SK-N-SH (cell line): ENCODE data around the gene GPR3. TPM values are rescaled to one million over a fixed set of nuclear protein-coding genes. Genes with fewer than 3 reads are reported as not detected.

Source experiments
- CTCF ChIA-PET: fragments of 300-600, 350-600 bp; formaldehyde crosslinking; extraction: SDS; loops from one replicate; lab custom pipeline; 2021; lab: Yijun Ruan, JAX
- POLR2A ChIA-PET: fragments of 350-600 bp; sonication (Branson Sonifier 250); formaldehyde crosslinking; extraction: SDS; loops from one replicate; lab custom pipeline; 2020; ENCODE audit warnings: antibody characterized with exemption, inconsistent platforms; lab: Yijun Ruan, JAX
- DNase-seq: peaks from one replicate; pipeline ENCODE4 v3.0.0; 2012
- H2AFZ ChIP-seq: fragments of 200-600 bp; sonication (generic); 2 replicates; pipeline ENCODE4 v1.8.1; 2016; ENCODE audit warnings: antibody characterized with exemption, mild to moderate bottlenecking, low read depth
- H3F3A ChIP-seq: fragments of 200-600 bp; sonication (generic); replicated peaks from 2 replicates; pipeline ENCODE3; 2016; ENCODE audit warnings: antibody characterized with exemption, mild to moderate bottlenecking; ENCODE audit not compliant: insufficient read depth
- H3K27ac ChIP-seq, 2 experiments: fragments of 200-500 bp in 1 of 2; fragments of 200-600 bp in 1 of 2; sonication (Bioruptor generic) in 1 of 2; sonication (generic), shearing (Covaris generic) in 1 of 2; 2 replicates each; pipeline versions ENCODE4 v1.5.1 to v1.6.1; 2014 to 2016; ENCODE audit warnings: low read depth in 2 of 2, inconsistent platforms in 1 of 2, low read length in 1 of 2, mild to moderate bottlenecking in 1 of 2, mixed read lengths in 1 of 2
- H3K27me3 ChIP-seq: fragments of 200-600 bp; sonication (generic), shearing (Covaris generic); 2 replicates; pipeline ENCODE4 v1.6.1; 2016; ENCODE audit warnings: mixed run types; ENCODE audit not compliant: insufficient read depth
- H3K36me3 ChIP-seq, 2 experiments: fragments of 200-500 bp in 1 of 2; fragments of 200-600 bp in 1 of 2; sonication (Bioruptor generic) in 1 of 2; sonication (generic) in 1 of 2; replicated peaks in 1 of 2; 2 replicates each; pipeline versions ENCODE3 to v1.5.1; 2014 to 2016; ENCODE audit warnings: low read length in 1 of 2, mild to moderate bottlenecking in 1 of 2; ENCODE audit not compliant: insufficient read depth in 2 of 2, control insufficient read depth in 1 of 2
- H3K4me1 ChIP-seq, 2 experiments: fragments of 200-500 bp in 1 of 2; fragments of 200-600 bp in 1 of 2; sonication (Bioruptor generic) in 1 of 2; sonication (generic), shearing (Covaris generic) in 1 of 2; 2 replicates each; pipeline versions ENCODE4 v1.5.1 to v1.6.1; 2014 to 2016; ENCODE audit warnings: low read depth in 1 of 2, low read length in 1 of 2, mixed run types in 1 of 2; ENCODE audit not compliant: insufficient read depth in 2 of 2, control insufficient read depth in 1 of 2
- H3K4me2 ChIP-seq: fragments of 200-600 bp; sonication (generic), shearing (Covaris generic); 2 replicates; pipeline ENCODE4 v1.6.1; 2017; ENCODE audit warnings: mixed run types
- H3K4me3 ChIP-seq, 2 experiments: fragments of 200-500 bp in 1 of 2; fragments of 200-600 bp in 1 of 2; sonication (Bioruptor generic) in 1 of 2; sonication (generic), shearing (Covaris generic) in 1 of 2; 2 replicates each; pipeline versions ENCODE4 v1.5.1 to v1.8.1; 2014 to 2016; ENCODE audit warnings: low read depth in 2 of 2, inconsistent platforms in 1 of 2, low read length in 1 of 2, mild to moderate bottlenecking in 1 of 2, mixed read lengths in 1 of 2, moderate library complexity in 1 of 2
- H3K79me2 ChIP-seq: fragments of 200-600 bp; sonication (generic); 2 replicates; pipeline ENCODE4 v1.8.1; 2017; ENCODE audit warnings: mild to moderate bottlenecking; ENCODE audit not compliant: insufficient read depth
- H3K9ac ChIP-seq: fragments of 200-600 bp; sonication (generic); 2 replicates; pipeline ENCODE4 v1.6.1; 2017; ENCODE audit warnings: mixed run types
- H3K9me2 ChIP-seq: fragments of 200-600 bp; sonication (generic); 2 replicates; pipeline ENCODE4 v1.6.1; 2017; ENCODE audit warnings: mixed run types
- H3K9me3 ChIP-seq: fragments of 200-600 bp; sonication (generic); 2 replicates; pipeline ENCODE4 v1.6.1; 2017; ENCODE audit warnings: mixed run types, mild to moderate bottlenecking, moderate library complexity
- H4K20me1 ChIP-seq: fragments of 200-600 bp; sonication (generic); 2 replicates; pipeline ENCODE4 v1.6.1; 2017; ENCODE audit warnings: mild to moderate bottlenecking, mixed run types; ENCODE audit not compliant: insufficient read depth
- CTCF ChIP-seq: fragments of 200-600 bp; sonication (generic); IDR thresholded peaks from 2 replicates; pipeline ENCODE4 v1.6.1; 2017; ENCODE audit warnings: antibody characterized with exemption, mild to moderate bottlenecking, moderate library complexity
- FOSL2 ChIP-seq: IDR thresholded peaks from 2 replicates; pipeline ENCODE4 v1.4.0; 2012; ENCODE audit warnings: low read depth, mild to moderate bottlenecking, moderate library complexity, borderline replicate concordance
- GABPA ChIP-seq: IDR thresholded peaks from 2 replicates; pipeline ENCODE4 v1.4.0; 2012; ENCODE audit warnings: low read depth, mild to moderate bottlenecking
- IRF3 ChIP-seq: fragments of 150-350 bp; IDR thresholded peaks from 2 replicates; pipeline ENCODE4 v1.6.1; 2016; ENCODE audit warnings: mild to moderate bottlenecking, low read depth, low read length
- JUND ChIP-seq: IDR thresholded peaks from 2 replicates; pipeline ENCODE4 v1.4.0; 2012
- MAX ChIP-seq: IDR thresholded peaks from 2 replicates; pipeline ENCODE4 v1.4.0; 2012; ENCODE audit warnings: low read depth
- NFIC ChIP-seq: IDR thresholded peaks from 2 replicates; pipeline ENCODE4 v1.4.0; 2012; ENCODE audit warnings: borderline replicate concordance
- NRF1 ChIP-seq: IDR thresholded peaks from 2 replicates; pipeline ENCODE4 v1.6.1; 2012; ENCODE audit warnings: low read depth, mild to moderate bottlenecking, low read length
- PBX3 ChIP-seq: IDR thresholded peaks from 2 replicates; pipeline ENCODE4; 2012
- RAD21 ChIP-seq: IDR thresholded peaks from 2 replicates; pipeline ENCODE4 v1.6.1; 2012; ENCODE audit warnings: mild to moderate bottlenecking, low read length
- RCOR1 ChIP-seq: fragments of 150-350 bp; IDR thresholded peaks from 2 replicates; pipeline ENCODE4 v1.6.1; 2017; ENCODE audit warnings: antibody characterized with exemption, low read length
- RFX5 ChIP-seq: IDR thresholded peaks from 2 replicates; pipeline ENCODE4 v1.6.1; 2012; ENCODE audit warnings: mild to moderate bottlenecking, improper control_type of control experiment, low read length
- RXRA ChIP-seq: IDR thresholded peaks from 2 replicates; pipeline ENCODE4 v1.4.0; 2012; ENCODE audit warnings: low read depth, mild to moderate bottlenecking, borderline replicate concordance
- SIN3A ChIP-seq: IDR thresholded peaks from 2 replicates; pipeline ENCODE4 v1.6.1; 2012; ENCODE audit warnings: low read depth, mild to moderate bottlenecking, low read length, moderate library complexity, borderline replicate concordance
- SMC3 ChIP-seq: IDR thresholded peaks from 2 replicates; pipeline ENCODE4 v1.6.1; 2012; ENCODE audit warnings: low read depth, low read length, improper control_type of control experiment
- TAF1 ChIP-seq: IDR thresholded peaks from 2 replicates; pipeline ENCODE4 v1.6.1; 2012; ENCODE audit warnings: low read depth, mild to moderate bottlenecking, low read length, moderate library complexity, borderline replicate concordance
- TCF12 ChIP-seq: IDR thresholded peaks from 2 replicates; pipeline ENCODE4 v1.4.0; 2012
- TEAD4 ChIP-seq: IDR thresholded peaks from 2 replicates; pipeline ENCODE4 v1.4.0; 2012; ENCODE audit warnings: mild to moderate bottlenecking, borderline replicate concordance; ENCODE audit not compliant: insufficient read depth
- USF1 ChIP-seq: IDR thresholded peaks from 2 replicates; pipeline ENCODE4 v1.4.0; 2012; ENCODE audit warnings: low read depth, borderline replicate concordance
- ZBTB33 ChIP-seq: IDR thresholded peaks from 2 replicates; pipeline ENCODE4 v1.4.0; 2012; ENCODE audit warnings: low read depth, borderline replicate concordance
- WGBS: methylation state at CpG from one replicate; pipeline ENCODE4 v1.1.6; 2017; ENCODE audit warnings: low lambda C conversion rate; 5-methylcytosine and 5-hydroxymethylcytosine counted together
- polyA plus RNA-seq, 3 experiments: library from polyadenylated mRNA; depleted of rRNA; stranded (reverse); fragments of >200 nt; gene quantifications; 2 replicates each; pipeline ENCODE4 v1.2.3, GENCODE V29; 2012

The GPR3 gene
- polyA plus RNA-seq, 1 of the 3 experiments (the other 2 are of a cell fraction): 6.0 TPM

GRCh38 chr1:27410709-27411108 is 18.3 kb downstream of the GPR3 start:
- H3K4me2 ChIP-seq: no peak overlapping the region
- no peaks in the 10 kb centered on the region for H3K79me2 ChIP-seq
- TF ChIP-seq JUND (no peak), TCF12 (no peak), NFIC (no peak), PBX3 (no peak), RAD21 (no peak)
- DNase-seq: no peak
- H3K4me3 ChIP-seq: no peak overlapping the region
- 91% methylated on average over 2 of the region's 2 CpGs for WGBS
- H3F3A ChIP-seq: no peaks in the 10 kb centered on the region
- H3K4me1 ChIP-seq: no peaks in the 10 kb centered on the region
- H3K27me3 ChIP-seq: no peaks in the 10 kb centered on the region
- CTCF ChIA-PET: interaction anchor here (0.9 to 16.9 kb wide), 6 partner anchors 13 to 196 kb away, joined by 4 to 111 read pairs (median 5); partner anchors contain the start of genes AHDC1 and GPR3
- POLR2A ChIA-PET: no interaction called here
- peaks cover 53 to 68% of the 10 kb centered on the region in 2 experiments for H3K36me3 ChIP-seq
- H2AFZ ChIP-seq: no peak overlapping the region
- no peaks in the 10 kb centered on the region for H4K20me1 ChIP-seq
- H3K9me2 ChIP-seq: no peaks in the 10 kb centered on the region
- H3K9me3 ChIP-seq: no peaks in the 10 kb centered on the region
- no peak overlapping the region for H3K27ac ChIP-seq
- H3K9ac ChIP-seq: no peak overlapping the region

GRCh38 chr1:27412502-27412901 is 20.1 kb downstream of the GPR3 start:
- Histone ChIP-seq H3K4me3 (no peak overlapping the region), H3K27me3 (no peaks in the 10 kb centered on the region)
- TF ChIP-seq RCOR1: no peak
- TF ChIP-seq MAX: no peak
- TF ChIP-seq SMC3: no peak
- no peak for TF ChIP-seq SIN3A
- TF ChIP-seq CTCF: no peak
- TF ChIP-seq RFX5: no peak
- no peak for TF ChIP-seq NFIC
- no peak for TF ChIP-seq IRF3
- TF ChIP-seq TCF12: no peak
- no peak for TF ChIP-seq NRF1
- no peak for TF ChIP-seq USF1
- no peak for TF ChIP-seq TAF1
- no peak for TF ChIP-seq ZBTB33
- TF ChIP-seq TEAD4: no peak
- no peak for TF ChIP-seq FOSL2
- no peak for TF ChIP-seq GABPA
- no peak for TF ChIP-seq RXRA
- TF ChIP-seq, all 33 proteins: peak for 0
- WGBS: 100% methylated on average over 4 of the region's 4 CpGs
- Histone ChIP-seq H3K4me2 (no peak overlapping the region), H3F3A (no peaks in the 10 kb centered on the region), H3K9me2 (no peaks in the 10 kb centered on the region), H2AFZ (no peak overlapping the region), H3K79me2 (peaks cover 5% of the 10 kb centered on the region), H3K27ac (no peak overlapping the region), H3K9ac (no peak overlapping the region), H3K4me1 (no peaks in the 10 kb centered on the region), H3K9me3 (no peaks in the 10 kb centered on the region), H4K20me1 (no peaks in the 10 kb centered on the region), H3K36me3 (peaks cover 71 to 78% of the 10 kb centered on the region in 2 experiments)
- CTCF ChIA-PET: interaction anchor here (1.3 to 16.9 kb wide), 8 partner anchors 10 to 194 kb away, joined by 3 to 111 read pairs (median 6); partner anchors contain the start of gene AHDC1
- no peak for DNase-seq
- POLR2A ChIA-PET: no interaction called here
